ENCODE results near the gene TRIM72. TPM values are rescaled to one million over a fixed set of nuclear protein-coding genes. Genes with fewer than 3 reads are reported as not detected.
"Not testable (repeated sequence)": the region's sequence is repeated elsewhere in the genome, so short reads cannot be mapped to it uniquely, and the experiment has no call there.

The TRIM72 gene
- total RNA-seq, 2 experiments from 2014 or later, result 0.04 TPM; not detected in 1

- H3K27me3 Mint-ChIP-seq, result no peaks in the 10 kb centered on the region
- H3K27ac Mint-ChIP-seq, result peak overlapping the region; percentile 20
- ATAC-seq (no peak), DNase-seq (no peak)
- POLR2A ChIA-PET, result interaction anchor here (1.1 to 2.3 kb wide), 3 partner anchors 8 to 11 kb away, joined by 3 to 21 read pairs (median 5); partner anchors contain the start of gene FUS
- CTCF ChIA-PET, result no interaction called here
- H3K9me3 Mint-ChIP-seq (ENCODE audit: low read depth), result no peaks in the 10 kb centered on the region
- intact Hi-C loops (cut with DNase I, micrococcal nuclease), result no loop called here
- H3K4me3 Mint-ChIP-seq, result no peak overlapping the region
- peaks cover 96% of the 10 kb centered on the region for H3K36me3 Mint-ChIP-seq (ENCODE audit: low read depth)
- H3K4me1 Mint-ChIP-seq, result peaks cover 73% of the 10 kb centered on the region
Observed at GRCh38 chr16:31190818-31191444, 23.0 kb upstream of the TRIM72 start.

GRCh38 chr16:31191697-31192428 lies 22.1 kb upstream of the TRIM72 start:
- Mint-ChIP-seq H3K9me3 (ENCODE audit: low read depth) (no peaks in the 10 kb centered on the region), H3K36me3 (ENCODE audit: low read depth) (peaks cover 94% of the 10 kb centered on the region), H3K27ac (peak overlapping the region; percentile 56), H3K4me1 (peaks cover 67% of the 10 kb centered on the region), H3K4me3 (no peak overlapping the region), H3K27me3 (no peaks in the 10 kb centered on the region)
- intact Hi-C loops (cut with DNase I, micrococcal nuclease), result no loop called here
- no peak for ATAC-seq
- ChIA-PET POLR2A (interaction anchor here (0.6 to 2.3 kb wide), 5 partner anchors 9 to 246 kb away, joined by 3 to 16 read pairs (median 11); partner anchors contain the start of gene FUS), CTCF (no interaction called here)
- DNase-seq, result no peak

GRCh38 chr16:31192856-31193642 lies 20.9 kb upstream of the TRIM72 start:
- ATAC-seq (no peak), DNase-seq (no peak)
- Mint-ChIP-seq H3K36me3 (ENCODE audit: low read depth) (peaks cover 83% of the 10 kb centered on the region), H3K4me3 (no peak overlapping the region), H3K27ac (peak overlapping the region; percentile 80), H3K9me3 (ENCODE audit: low read depth) (no peaks in the 10 kb centered on the region), H3K27me3 (no peaks in the 10 kb centered on the region), H3K4me1 (peaks cover 58% of the 10 kb centered on the region)
- POLR2A ChIA-PET, result interaction anchor here (0.6 to 2.3 kb wide), 4 partner anchors 8 to 290 kb away, joined by 3 to 16 read pairs (median 8); partner anchors contain the start of gene SLC5A2
- intact Hi-C loops (cut with DNase I, micrococcal nuclease), result no loop called here
- CTCF ChIA-PET, result interaction anchor here (0.7 kb wide), 1 partner anchor 63 kb away, joined by 3 read pairs; no protein-coding TSS in a partner anchor

GRCh38 chr16:31193874-31194273 lies 20.0 kb upstream of the TRIM72 start:
- ChIA-PET CTCF (interaction anchor here (0.7 kb wide), 1 partner anchor 62 kb away, joined by 3 read pairs; no protein-coding TSS in a partner anchor), POLR2A (interaction anchor here (0.7 to 2.3 kb wide), 4 partner anchors 11 to 52 kb away, joined by 3 to 16 read pairs (median 6); partner anchors contain the start of gene FUS)
- H3K4me1 Mint-ChIP-seq, result peaks cover 59% of the 10 kb centered on the region
- H3K36me3 Mint-ChIP-seq (ENCODE audit: low read depth), result peaks cover 79% of the 10 kb centered on the region
- intact Hi-C loops (cut with DNase I, micrococcal nuclease), result no loop called here
- DNase-seq, result no peak
- no peaks in the 10 kb centered on the region for H3K27me3 Mint-ChIP-seq
- no peaks in the 10 kb centered on the region for H3K9me3 Mint-ChIP-seq (ENCODE audit: low read depth)
- no peak overlapping the region for H3K4me3 Mint-ChIP-seq
- ATAC-seq, result no peak
- no peak overlapping the region for H3K27ac Mint-ChIP-seq

GRCh38 chr16:31194898-31195297 lies 19.0 kb upstream of the TRIM72 start:
- DNase-seq, result no peak
- Mint-ChIP-seq H3K27ac (peak overlapping the region; percentile 22), H3K4me1 (peaks cover 58% of the 10 kb centered on the region), H3K4me3 (no peak overlapping the region), H3K27me3 (no peaks in the 10 kb centered on the region), H3K36me3 (ENCODE audit: low read depth) (peaks cover 77% of the 10 kb centered on the region), H3K9me3 (ENCODE audit: low read depth) (no peaks in the 10 kb centered on the region)
- peak; percentile 24 for ATAC-seq
- ChIA-PET POLR2A (interaction anchor here (1.1 to 1.6 kb wide), 4 partner anchors 9 to 14 kb away, joined by 4 to 8 read pairs (median 6); no protein-coding TSS in a partner anchor), CTCF (no interaction called here)
- intact Hi-C loops (cut with DNase I, micrococcal nuclease), result loop anchor here (1.0 to 5.0 kb wide), 2 partner anchors 9 to 247 kb away; partner anchors contain the start of gene ZNF843 (in 1 of the 2)

- CTCF ChIA-PET, result interaction anchor here (1.2 kb wide), 1 partner anchor 187 kb away, joined by 3 read pairs; no protein-coding TSS in a partner anchor
- Mint-ChIP-seq H3K36me3 (ENCODE audit: low read depth) (peaks cover 68% of the 10 kb centered on the region), H3K4me1 (peaks cover 58% of the 10 kb centered on the region)
- not testable (repeated sequence) for H3K4me3 Mint-ChIP-seq; DNase-seq; H3K27ac Mint-ChIP-seq; H3K27me3 Mint-ChIP-seq; H3K9me3 Mint-ChIP-seq (ENCODE audit: low read depth); ATAC-seq
- intact Hi-C loops (cut with DNase I, micrococcal nuclease), result loop anchor here (1.0 to 5.0 kb wide), 4 partner anchors 10 to 246 kb away; partner anchors contain the start of gene ZNF843 (in 1 of the 2)
- POLR2A ChIA-PET, result interaction anchor here (0.8 to 1.6 kb wide), 7 partner anchors 8 to 197 kb away, joined by 3 to 8 read pairs (median 4); no protein-coding TSS in a partner anchor
Observed at GRCh38 chr16:31195861-31196260, 18.1 kb upstream of the TRIM72 start.

- no peak for DNase-seq
- ChIA-PET POLR2A (interaction anchor here (0.6 to 2.3 kb wide), 7 partner anchors 9 to 241 kb away, joined by 3 to 12 read pairs (median 4); partner anchors contain the start of gene FUS), CTCF (interaction anchor here (1.2 kb wide), 1 partner anchor 187 kb away, joined by 3 read pairs; no protein-coding TSS in a partner anchor)
- no peaks in the 10 kb centered on the region for H3K9me3 Mint-ChIP-seq (ENCODE audit: low read depth)
- intact Hi-C loops (cut with DNase I, micrococcal nuclease), result loop anchor here (2.0 to 5.0 kb wide), 3 partner anchors 14 to 246 kb away; partner anchors contain the start of gene ZNF843 (in 1 of the 2)
- peaks cover 61% of the 10 kb centered on the region for H3K4me1 Mint-ChIP-seq
- no peak overlapping the region for H3K4me3 Mint-ChIP-seq
- no peak overlapping the region for H3K27ac Mint-ChIP-seq
- ATAC-seq, result no peak
- peaks cover 65% of the 10 kb centered on the region for H3K36me3 Mint-ChIP-seq (ENCODE audit: low read depth)
- no peaks in the 10 kb centered on the region for H3K27me3 Mint-ChIP-seq
Observed at GRCh38 chr16:31196324-31197088, 17.4 kb upstream of the TRIM72 start.

- peak overlapping the region; percentile 4 for H3K27ac Mint-ChIP-seq
- H3K36me3 Mint-ChIP-seq (ENCODE audit: low read depth), result peaks cover 48% of the 10 kb centered on the region
- no peak for DNase-seq
- peaks cover 64% of the 10 kb centered on the region for H3K4me1 Mint-ChIP-seq
- H3K9me3 Mint-ChIP-seq (ENCODE audit: low read depth), result no peaks in the 10 kb centered on the region
- ChIA-PET POLR2A (interaction anchor here (0.6 to 2.3 kb wide), 11 partner anchors 8 to 302 kb away, joined by 3 to 12 read pairs (median 3); partner anchors contain the start of gene KAT8), CTCF (interaction anchor here (0.7 to 1.0 kb wide), 2 partner anchors 21 to 41 kb away, joined by 4 read pairs; no protein-coding TSS in a partner anchor)
- H3K27me3 Mint-ChIP-seq, result no peaks in the 10 kb centered on the region
- intact Hi-C loops (cut with DNase I, micrococcal nuclease), result loop anchor here in 1 of 2 experiments (5.0 kb wide), 1 partner anchor 244 kb away; the partner anchor contains the start of gene ZNF843
- H3K4me3 Mint-ChIP-seq, result no peak overlapping the region
- ATAC-seq, result no peak
Observed at GRCh38 chr16:31198207-31198882, 15.6 kb upstream of the TRIM72 start.

- intact Hi-C loops (cut with DNase I, micrococcal nuclease), result loop anchor here (5.0 kb wide), 3 partner anchors 188 to 668 kb away; partner anchors contain the start of gene ZNF843 (in 2 of the 2)
- DNase-seq (no peak), ATAC-seq (no peak)
- ChIA-PET CTCF (interaction anchor here (1.2 kb wide), 1 partner anchor 231 kb away, joined by 4 read pairs; no protein-coding TSS in a partner anchor), POLR2A (interaction anchor here (0.6 to 3.2 kb wide), 6 partner anchors 11 to 150 kb away, joined by 3 to 11 read pairs (median 4); partner anchors contain the start of gene KAT8)
- no peak overlapping the region for H3K4me3 Mint-ChIP-seq
- peak overlapping the region; percentile 40 for H3K27ac Mint-ChIP-seq
- no peaks in the 10 kb centered on the region for H3K9me3 Mint-ChIP-seq (ENCODE audit: low read depth)
- peaks cover 57% of the 10 kb centered on the region for H3K4me1 Mint-ChIP-seq
- peaks cover 37% of the 10 kb centered on the region for H3K36me3 Mint-ChIP-seq (ENCODE audit: low read depth)
- H3K27me3 Mint-ChIP-seq, result no peaks in the 10 kb centered on the region
Observed at GRCh38 chr16:31199430-31200041, 14.4 kb upstream of the TRIM72 start.
